ENCODE results near the gene PPM1N.

- TF ChIP-seq ZNF565 (CRISPR knock-in tag; conservative IDR thresholded peaks at IDR 0.05; ENCODE audit: low read depth) (no peak), PATZ1 (CRISPR knock-in tag; IDR thresholded peaks at IDR 0.05; ENCODE audit: borderline replicate concordance) (no peak)
Measured at GRCh38 chr19:45547965-45548609, 49.8 kb downstream of the PPM1N start.

Data from SK-N-SH treated with all-trans-retinoic acid at 6 μM for 48 hours (cell line).